ENCODE data around the gene PLEKHA5. TPM values are rescaled to one million over a fixed set of nuclear protein-coding genes. Genes with fewer than 3 reads are reported as not detected.

The PLEKHA5 gene
- total RNA-seq, 1 experiment from 2014 or later, result 6.3 TPM

DNA sequence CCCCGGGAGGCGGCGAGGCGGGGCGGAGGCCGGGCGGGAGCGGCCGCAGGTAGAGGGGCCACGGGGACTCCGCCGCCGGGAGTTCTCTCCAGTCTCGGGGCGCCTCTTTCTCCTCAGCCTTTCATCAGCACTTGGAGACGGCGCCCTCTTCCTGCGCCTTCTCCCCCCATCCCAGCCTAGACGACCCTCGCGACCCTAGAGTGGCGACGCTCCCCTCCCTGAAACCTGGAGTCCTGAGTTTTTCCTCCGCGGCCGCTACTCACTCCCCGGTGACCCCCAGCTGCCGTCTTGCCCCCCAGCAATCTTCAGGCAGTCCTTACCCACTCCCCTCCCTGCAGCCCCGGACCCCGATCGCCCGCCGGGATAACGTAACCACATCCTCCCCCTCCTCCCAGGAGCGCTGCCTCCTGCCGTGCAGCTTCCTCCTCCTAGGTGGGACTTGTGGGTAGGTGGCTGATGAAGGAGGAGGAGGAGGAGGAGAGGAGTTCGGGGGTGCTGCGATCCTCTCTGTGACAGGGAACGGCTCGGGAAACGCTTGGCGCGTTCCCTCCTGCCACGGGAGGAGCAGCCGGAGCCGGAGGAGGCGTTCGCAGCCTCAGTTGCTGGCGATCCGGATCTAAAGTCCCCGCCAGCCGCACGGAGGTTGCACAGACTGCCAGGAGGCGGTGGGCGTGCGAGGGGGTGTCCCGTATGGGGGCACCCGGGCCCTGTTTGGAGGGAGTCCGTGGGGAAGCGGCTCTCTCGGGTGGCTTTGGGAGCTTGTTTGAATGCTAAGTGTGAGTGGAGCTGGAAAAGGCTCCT lies 891 bp downstream of the PLEKHA5 start (continued):
- TF ChIP-seq POLR2AphosphoS5 (IDR thresholded peaks at IDR 0.05; ENCODE audit: low read depth, low read length), result no peak

DNA sequence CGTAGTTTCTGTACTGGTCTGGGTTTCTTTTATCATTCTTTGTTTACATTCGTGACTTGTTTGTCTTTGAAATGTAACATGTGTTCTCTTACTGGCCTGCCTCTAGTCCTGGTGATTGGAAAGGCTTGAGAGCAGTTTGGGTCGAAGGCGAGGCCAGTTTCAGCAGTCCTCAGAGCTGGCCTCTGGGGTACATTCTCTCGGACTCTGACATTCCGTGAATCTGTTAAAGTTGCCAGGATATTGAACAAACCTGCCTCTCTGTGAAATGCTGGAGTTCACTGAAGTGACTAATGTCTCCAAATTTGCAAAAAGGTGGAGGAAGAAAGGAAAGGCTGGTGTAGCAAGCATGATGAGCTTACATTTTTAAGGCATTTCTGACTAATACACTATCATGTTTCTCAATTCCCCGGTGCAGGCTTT lies 1.5 kb downstream of the PLEKHA5 start:
- in situ Hi-C loops (cut with HindIII; ENCODE audit: low pct_unique_long_range_greater_than_20kb, low sequenced_read_pairs) (no loop called here), intact Hi-C loops (cut with micrococcal nuclease; ENCODE audit: unreplicated experiment) (no loop called here)
- POLR2A ChIA-PET, result no interaction called here

DNA sequence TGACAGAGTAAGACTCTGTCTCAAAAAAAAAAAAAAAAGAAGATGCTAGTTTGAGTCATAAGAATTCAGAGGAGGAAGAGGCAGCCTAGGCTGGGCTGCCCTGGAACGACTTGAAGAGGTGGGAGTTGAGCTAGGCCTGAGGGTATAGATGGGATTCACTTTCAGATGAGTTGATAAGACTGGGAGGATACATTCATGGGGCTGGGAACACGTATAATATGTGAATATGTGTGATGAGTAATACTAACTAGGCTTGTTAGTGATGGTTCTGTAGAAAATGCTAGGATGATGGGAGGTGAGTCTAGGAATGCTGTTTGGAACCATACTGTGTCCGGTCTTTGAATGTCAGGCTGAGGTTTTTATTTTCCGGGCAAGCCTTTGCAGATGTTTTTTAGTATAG lies 9.0 kb downstream of the PLEKHA5 start:
- intact Hi-C loops (cut with micrococcal nuclease; ENCODE audit: unreplicated experiment) (no loop called here), in situ Hi-C loops (cut with HindIII; ENCODE audit: low pct_unique_long_range_greater_than_20kb, low sequenced_read_pairs) (no loop called here)
- Histone ChIP-seq H3K9me3 (ENCODE audit: control insufficient read depth, insufficient read depth, low read depth, low read length) (no peaks in the 10 kb centered on the region), H3K4me3 (ENCODE audit: low read depth in 2 of 2, low read length in 2 of 2) (no peak overlapping the region), H3K36me3 (ENCODE audit: control insufficient read depth, insufficient read depth, low read length) (no peaks in the 10 kb centered on the region), H3K27ac (ENCODE audit: low read length) (no peak overlapping the region), H3K27me3 (ENCODE audit: control insufficient read depth, insufficient read depth, low read length) (no peaks in the 10 kb centered on the region), H3K4me1 (ENCODE audit: control insufficient read depth, insufficient read depth, low read length) (no peaks in the 10 kb centered on the region)
- no peak for DNase-seq (ENCODE audit: low read depth, low spot score)
- no TSS peak for BruUV-seq (replicated peaks)
- ATAC-seq, result no peak
- ChIA-PET CTCF (no interaction called here), POLR2A (no interaction called here)
- no peak for TF ChIP-seq SIN3A (IDR thresholded peaks at IDR 0.05; ENCODE audit: borderline replicate concordance, insufficient read depth, low read depth, low read length)
- TF ChIP-seq, protein P1, sequence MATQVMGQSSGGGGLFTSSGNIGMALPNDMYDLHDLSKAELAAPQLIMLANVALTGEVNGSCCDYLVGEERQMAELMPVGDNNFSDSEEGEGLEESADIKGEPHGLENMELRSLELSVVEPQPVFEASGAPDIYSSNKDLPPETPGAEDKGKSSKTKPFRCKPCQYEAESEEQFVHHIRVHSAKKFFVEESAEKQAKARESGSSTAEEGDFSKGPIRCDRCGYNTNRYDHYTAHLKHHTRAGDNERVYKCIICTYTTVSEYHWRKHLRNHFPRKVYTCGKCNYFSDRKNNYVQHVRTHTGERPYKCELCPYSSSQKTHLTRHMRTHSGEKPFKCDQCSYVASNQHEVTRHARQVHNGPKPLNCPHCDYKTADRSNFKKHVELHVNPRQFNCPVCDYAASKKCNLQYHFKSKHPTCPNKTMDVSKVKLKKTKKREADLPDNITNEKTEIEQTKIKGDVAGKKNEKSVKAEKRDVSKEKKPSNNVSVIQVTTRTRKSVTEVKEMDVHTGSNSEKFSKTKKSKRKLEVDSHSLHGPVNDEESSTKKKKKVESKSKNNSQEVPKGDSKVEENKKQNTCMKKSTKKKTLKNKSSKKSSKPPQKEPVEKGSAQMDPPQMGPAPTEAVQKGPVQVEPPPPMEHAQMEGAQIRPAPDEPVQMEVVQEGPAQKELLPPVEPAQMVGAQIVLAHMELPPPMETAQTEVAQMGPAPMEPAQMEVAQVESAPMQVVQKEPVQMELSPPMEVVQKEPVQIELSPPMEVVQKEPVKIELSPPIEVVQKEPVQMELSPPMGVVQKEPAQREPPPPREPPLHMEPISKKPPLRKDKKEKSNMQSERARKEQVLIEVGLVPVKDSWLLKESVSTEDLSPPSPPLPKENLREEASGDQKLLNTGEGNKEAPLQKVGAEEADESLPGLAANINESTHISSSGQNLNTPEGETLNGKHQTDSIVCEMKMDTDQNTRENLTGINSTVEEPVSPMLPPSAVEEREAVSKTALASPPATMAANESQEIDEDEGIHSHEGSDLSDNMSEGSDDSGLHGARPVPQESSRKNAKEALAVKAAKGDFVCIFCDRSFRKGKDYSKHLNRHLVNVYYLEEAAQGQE (IDR thresholded peaks at IDR 0.05; ENCODE audit: insufficient read depth in 1 of 2, low read depth in 2 of 2, low read length in 1 of 2), result no peak
- TF ChIP-seq, protein P2, sequence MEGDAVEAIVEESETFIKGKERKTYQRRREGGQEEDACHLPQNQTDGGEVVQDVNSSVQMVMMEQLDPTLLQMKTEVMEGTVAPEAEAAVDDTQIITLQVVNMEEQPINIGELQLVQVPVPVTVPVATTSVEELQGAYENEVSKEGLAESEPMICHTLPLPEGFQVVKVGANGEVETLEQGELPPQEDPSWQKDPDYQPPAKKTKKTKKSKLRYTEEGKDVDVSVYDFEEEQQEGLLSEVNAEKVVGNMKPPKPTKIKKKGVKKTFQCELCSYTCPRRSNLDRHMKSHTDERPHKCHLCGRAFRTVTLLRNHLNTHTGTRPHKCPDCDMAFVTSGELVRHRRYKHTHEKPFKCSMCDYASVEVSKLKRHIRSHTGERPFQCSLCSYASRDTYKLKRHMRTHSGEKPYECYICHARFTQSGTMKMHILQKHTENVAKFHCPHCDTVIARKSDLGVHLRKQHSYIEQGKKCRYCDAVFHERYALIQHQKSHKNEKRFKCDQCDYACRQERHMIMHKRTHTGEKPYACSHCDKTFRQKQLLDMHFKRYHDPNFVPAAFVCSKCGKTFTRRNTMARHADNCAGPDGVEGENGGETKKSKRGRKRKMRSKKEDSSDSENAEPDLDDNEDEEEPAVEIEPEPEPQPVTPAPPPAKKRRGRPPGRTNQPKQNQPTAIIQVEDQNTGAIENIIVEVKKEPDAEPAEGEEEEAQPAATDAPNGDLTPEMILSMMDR (IDR thresholded peaks at IDR 0.05), result no peak
- TF ChIP-seq POLR2AphosphoS5 (IDR thresholded peaks at IDR 0.05; ENCODE audit: low read depth, low read length), result no peak
- TF ChIP-seq TCF7L2 (IDR thresholded peaks at IDR 0.05; ENCODE audit: low read depth, low read length), result no peak

More for the DNA sequence above, 1.5 kb downstream of the PLEKHA5 start:
- Histone ChIP-seq H3K4me3 (ENCODE audit: low read depth in 2 of 2, low read length in 2 of 2) (peak overlapping the region; percentile 74 to 78), H3K4me1 (ENCODE audit: control insufficient read depth, insufficient read depth, low read length) (peaks cover 6% of the 10 kb centered on the region; the same call in 1 of the 2 replicates), H3K27me3 (ENCODE audit: control insufficient read depth, insufficient read depth, low read length) (no peaks in the 10 kb centered on the region), H3K27ac (ENCODE audit: low read length) (peak overlapping the region; percentile 17; the same call in 1 of the 2 replicates), H3K9me3 (ENCODE audit: control insufficient read depth, insufficient read depth, low read depth, low read length) (no peaks in the 10 kb centered on the region), H3K36me3 (ENCODE audit: control insufficient read depth, insufficient read depth, low read length) (peaks cover 2% of the 10 kb centered on the region; the same call in 1 of the 2 replicates)
- BruUV-seq (replicated peaks), result no TSS peak
- DNase-seq (ENCODE audit: low read depth, low spot score), result no peak
- peak; percentile 68 for ATAC-seq
- TF ChIP-seq, protein P2 (IDR thresholded peaks at IDR 0.05), result no peak
- TF ChIP-seq TCF7L2 (IDR thresholded peaks at IDR 0.05; ENCODE audit: low read depth, low read length) (no peak), SIN3A (IDR thresholded peaks at IDR 0.05; ENCODE audit: borderline replicate concordance, insufficient read depth, low read depth, low read length) (no peak), POLR2AphosphoS5 (IDR thresholded peaks at IDR 0.05; ENCODE audit: low read depth, low read length) (no peak)
- TF ChIP-seq, protein P1 (IDR thresholded peaks at IDR 0.05; ENCODE audit: insufficient read depth in 1 of 2, low read depth in 2 of 2, low read length in 1 of 2), result no peak
- CTCF ChIA-PET, result no interaction called here
